DOHH2 (cell line): ENCODE results near the gene KRTAP10-5.
"Not testable (repeated sequence)": the region's sequence is repeated elsewhere in the genome, so short reads cannot be mapped to it uniquely, and the experiment has no call there.

Source experiments
- H3F3A ChIP-seq: fragments of 200-600 bp; sonication (generic), shearing (Covaris generic); 2 replicates; pipeline ENCODE4 v1.6.0; 2016; ENCODE audit warnings: antibody characterized with exemption, mild to moderate bottlenecking; ENCODE audit not compliant: control insufficient read depth, insufficient read depth
- H3K27ac ChIP-seq: fragments of 200-600 bp; sonication (generic); 2 replicates; pipeline ENCODE4 v1.5.1; 2014; ENCODE audit warnings: low read depth, mild to moderate bottlenecking, low read length, moderate library complexity
- H3K27me3 ChIP-seq: fragments of 200-600 bp; sonication (generic); 2 replicates; pipeline ENCODE4 v1.6.1; 2014; ENCODE audit warnings: mild to moderate bottlenecking, low read length, mixed read lengths; ENCODE audit not compliant: control insufficient read depth
- H3K36me3 ChIP-seq: fragments of 200-600 bp; sonication (generic); 2 replicates; pipeline ENCODE4 v1.6.1; 2014; ENCODE audit warnings: mild to moderate bottlenecking, low read length, moderate library complexity, mixed read lengths; ENCODE audit not compliant: control insufficient read depth
- H3K4me1 ChIP-seq: fragments of 200-600 bp; sonication (generic); 2 replicates; pipeline ENCODE4 v1.6.1; 2014; ENCODE audit warnings: mild to moderate bottlenecking, low read length, mixed read lengths; ENCODE audit not compliant: control insufficient read depth
- H3K4me2 ChIP-seq: fragments of 200-600 bp; sonication (generic); 2 replicates; pipeline ENCODE4 v1.6.0; 2014; ENCODE audit warnings: mild to moderate bottlenecking, low read length, moderate library complexity
- H3K4me3 ChIP-seq: fragments of 200-600 bp; sonication (generic); 2 replicates; pipeline ENCODE4 v1.5.1; 2014; ENCODE audit warnings: mild to moderate bottlenecking, low read length, mixed read lengths
- H3K79me2 ChIP-seq: fragments of 200-600 bp; sonication (generic); 2 replicates; pipeline ENCODE4 v1.6.1; 2014; ENCODE audit warnings: mild to moderate bottlenecking, low read length, mixed read lengths; ENCODE audit not compliant: control insufficient read depth
- H3K9me2 ChIP-seq: fragments of 200-600 bp; sonication (generic); replicated peaks from 2 replicates; pipeline ENCODE4 v1.6.1; 2014; ENCODE audit warnings: mild to moderate bottlenecking, low read length, mixed read lengths; ENCODE audit not compliant: control insufficient read depth
- H3K9me3 ChIP-seq: fragments of 200-600 bp; sonication (generic); 2 replicates; pipeline ENCODE4 v1.6.1; 2014; ENCODE audit warnings: antibody characterized with exemption, low read length, mixed read lengths; ENCODE audit not compliant: control insufficient read depth, insufficient read depth
- H4K20me1 ChIP-seq: fragments of 200-600 bp; sonication (generic); 2 replicates; pipeline ENCODE4 v1.6.0; 2014; ENCODE audit warnings: low read depth, mild to moderate bottlenecking, antibody characterized with exemption, low read length, moderate library complexity; ENCODE audit not compliant: control insufficient read depth, insufficient read depth
- CTCF ChIP-seq: fragments of 200-600 bp; sonication (generic); IDR thresholded peaks from one replicate; pipeline ENCODE4 v1.5.1; 2014; ENCODE audit warnings: antibody characterized with exemption, mild to moderate bottlenecking, low read depth, low read length; ENCODE audit not compliant: poor library complexity, severe bottlenecking
- EZH2phosphoT487 ChIP-seq: fragments of 200-600 bp; sonication (generic); IDR thresholded peaks from 2 replicates; pipeline ENCODE4 v1.6.1; 2017; ENCODE audit warnings: borderline replicate concordance, mild to moderate bottlenecking, antibody characterized with exemption, low read length, moderate library complexity, mixed read lengths

The KRTAP10-5 gene

DNA sequence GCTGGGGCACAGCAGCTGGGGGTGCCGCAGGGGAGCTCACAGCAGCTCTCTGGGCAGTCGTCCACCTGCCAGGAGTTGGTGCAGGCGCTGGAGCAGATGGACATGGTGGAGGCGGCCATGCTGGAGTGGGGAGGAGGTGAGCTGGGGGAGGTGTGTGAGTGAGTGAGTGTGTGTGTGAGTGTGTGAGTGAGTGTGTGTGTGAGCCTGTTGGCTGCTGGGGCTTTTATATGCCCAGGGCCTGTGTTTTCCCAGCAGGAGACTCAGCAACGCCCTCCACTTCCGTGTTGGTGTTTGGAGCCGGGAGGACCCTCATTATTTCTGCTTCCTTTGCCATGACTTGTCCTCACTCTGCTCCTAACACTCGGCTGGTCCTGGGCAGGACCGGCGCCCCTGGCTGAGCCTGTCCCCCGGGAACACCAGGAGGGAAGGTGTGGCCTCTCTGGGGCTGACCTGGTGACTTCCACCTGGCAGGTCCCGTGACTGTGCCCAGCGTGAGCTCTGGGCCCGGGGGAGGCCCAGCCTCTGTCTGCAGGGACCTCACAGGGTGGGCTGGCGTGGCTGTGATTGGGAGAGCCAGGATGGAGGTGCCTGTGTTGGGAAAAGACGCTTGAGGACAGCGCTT, 29.0 kb downstream of the KRTAP10-5 start, which contains the start of gene KRTAP10-2:
Gene KRTAP10-2 (minus strand): TSS at position 166 of the 622 bp plus-strand sequence. CDS start 47 bp downstream, at position 119.
- no peaks in the 10 kb centered on the region for H3K9me2 ChIP-seq
- H3K27me3 ChIP-seq: no peaks in the 10 kb centered on the region
- no peaks in the 10 kb centered on the region for H3K79me2 ChIP-seq
- H3K36me3 ChIP-seq: no peaks in the 10 kb centered on the region
- no peak within 1 kb of the TSS for H3K4me2 ChIP-seq
- H3K4me1 ChIP-seq: peaks cover 9% of the 10 kb centered on the region
- H3K27ac ChIP-seq: no peak within 1 kb of the TSS
- no peak within 1 kb of the TSS for H3K4me3 ChIP-seq
- TF ChIP-seq EZH2phosphoT487 (no peak), CTCF (no peak)
- no peaks in the 10 kb centered on the region for H3F3A ChIP-seq
- H4K20me1 ChIP-seq: no peaks in the 10 kb centered on the region
- H3K9me3 ChIP-seq: peaks cover 13% of the 10 kb centered on the region

GRCh38 chr21:44550807-44551206, 29.6 kb downstream of the KRTAP10-5 start:
- no peak overlapping the region for H3K27ac ChIP-seq
- no peak overlapping the region for H3K4me2 ChIP-seq
- H3K4me1 ChIP-seq: peaks cover 9% of the 10 kb centered on the region
- H3K9me2 ChIP-seq: no peaks in the 10 kb centered on the region
- H3K27me3 ChIP-seq: no peaks in the 10 kb centered on the region
- H3K4me3 ChIP-seq: no peak overlapping the region
- no peaks in the 10 kb centered on the region for H3K36me3 ChIP-seq
- peaks cover 15% of the 10 kb centered on the region for H3K9me3 ChIP-seq
- H3K79me2 ChIP-seq: no peaks in the 10 kb centered on the region
- no peaks in the 10 kb centered on the region for H3F3A ChIP-seq
- H4K20me1 ChIP-seq: no peaks in the 10 kb centered on the region
- TF ChIP-seq EZH2phosphoT487 (no peak), CTCF (no peak)

DNA sequence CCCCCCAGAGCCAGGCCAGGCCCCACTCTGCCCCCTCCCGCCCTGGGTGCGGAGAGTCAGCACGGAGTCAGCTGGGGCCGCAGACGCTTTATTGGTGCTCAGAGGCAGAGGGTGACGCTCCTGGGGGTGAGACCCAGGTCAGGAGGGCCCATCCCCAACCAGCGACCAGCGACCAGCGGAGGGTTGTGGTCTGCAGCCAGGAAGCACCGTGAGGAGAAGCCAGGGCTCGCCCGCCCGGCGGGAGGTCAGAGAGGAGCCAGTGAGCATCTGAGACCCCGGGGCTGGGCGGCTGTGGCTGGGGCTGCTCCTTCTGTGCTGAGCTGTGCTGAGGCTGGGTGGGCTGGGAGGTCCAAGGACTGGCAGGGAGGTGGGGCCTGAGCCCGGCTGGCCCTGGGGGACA, 30.1 kb downstream of the KRTAP10-5 start:
- not testable (repeated sequence) for H3K9me2 ChIP-seq, H3K4me3 ChIP-seq, H3K79me2 ChIP-seq, H3K27me3 ChIP-seq, H3K4me2 ChIP-seq, H3F3A ChIP-seq, H3K4me1 ChIP-seq, H3K27ac ChIP-seq, H4K20me1 ChIP-seq, H3K36me3 ChIP-seq
- H3K9me3 ChIP-seq: peaks cover 15% of the 10 kb centered on the region

GRCh38 chr21:44549525-44550211, 30.7 kb downstream of the KRTAP10-5 start:
- no peak for TF ChIP-seq EZH2phosphoT487
- no peak for TF ChIP-seq CTCF
- Histone ChIP-seq H3K27ac (no peak overlapping the region), H3K36me3 (no peaks in the 10 kb centered on the region), H3K27me3 (no peaks in the 10 kb centered on the region), H3K79me2 (no peaks in the 10 kb centered on the region), H4K20me1 (no peaks in the 10 kb centered on the region), H3K4me2 (no peak overlapping the region), H3F3A (no peaks in the 10 kb centered on the region), H3K4me1 (peaks cover 9% of the 10 kb centered on the region), H3K4me3 (no peak overlapping the region), H3K9me2 (no peaks in the 10 kb centered on the region), H3K9me3 (peaks cover 15% of the 10 kb centered on the region)
